Activated CD8-positive, alpha-beta memory T cell treated with anti-CD3 and anti-CD28 coated beads for 48 hours (primary cell): Measurements from ENCODE around the gene KPNA6.
"Not testable (repeated sequence)": the region's sequence is repeated elsewhere in the genome, so short reads cannot be mapped to it uniquely, and the experiment has no call there.

Experiments used
- DNase-seq, 3 experiments: peaks; one replicate each; pipeline ENCODE4 v3.0.0-alpha.2; 2020; ENCODE audit warnings: low read depth in 2 of 3, low spot score in 2 of 3

The KPNA6 gene

GRCh38 chr1:32107742-32108661 is at the start of gene KPNA6:
TSS of gene KPNA6 (plus strand) at chr1:32108056. CDS start at chr1:32108131, 75 bp downstream.
- DNase-seq, result peak; percentile 64 to 72 (median 67)

GRCh38 chr1:32060914-32061313 is 46.9 kb upstream of the KPNA6 start:
- no peak for DNase-seq

DNA sequence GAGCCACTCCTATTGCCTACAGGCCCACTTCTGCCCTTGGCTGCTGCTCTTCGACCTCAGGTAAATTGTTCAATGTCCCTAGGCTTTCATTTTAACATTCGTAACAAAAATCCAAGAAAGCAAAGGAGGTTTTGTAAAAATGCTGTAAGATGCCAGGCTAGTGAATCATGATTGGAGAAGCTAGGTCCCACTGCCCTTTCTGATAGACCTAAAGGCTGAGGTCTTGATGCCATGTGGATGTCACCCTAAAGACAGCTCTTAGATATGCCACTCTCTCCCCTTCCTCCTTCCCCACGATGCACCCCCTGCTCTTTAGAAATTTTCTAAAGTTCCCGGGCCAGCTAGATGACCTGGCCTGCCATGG is 45.0 kb upstream of the KPNA6 start:
- no peak for DNase-seq

DNA sequence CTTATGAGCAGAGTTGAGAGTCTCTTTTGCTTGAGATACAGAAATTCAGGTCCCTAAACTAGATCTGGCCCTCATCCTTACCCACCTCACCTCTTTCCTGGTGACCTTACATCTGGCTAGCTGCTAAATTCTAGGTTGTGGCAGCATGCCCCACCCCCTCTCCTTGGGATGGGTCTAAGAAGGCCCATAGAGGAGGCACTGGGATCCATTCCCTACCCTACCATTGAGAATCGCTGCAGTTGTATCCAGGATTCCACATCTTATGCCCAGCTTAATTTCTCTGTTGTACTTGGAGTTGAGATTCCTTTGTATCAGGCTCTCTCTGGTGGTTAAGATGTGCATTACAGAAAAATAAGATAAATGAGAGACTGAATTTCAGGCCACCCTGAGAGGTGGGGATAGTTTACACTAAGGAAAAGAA is 44.6 kb upstream of the KPNA6 start:
- no peak for DNase-seq

DNA sequence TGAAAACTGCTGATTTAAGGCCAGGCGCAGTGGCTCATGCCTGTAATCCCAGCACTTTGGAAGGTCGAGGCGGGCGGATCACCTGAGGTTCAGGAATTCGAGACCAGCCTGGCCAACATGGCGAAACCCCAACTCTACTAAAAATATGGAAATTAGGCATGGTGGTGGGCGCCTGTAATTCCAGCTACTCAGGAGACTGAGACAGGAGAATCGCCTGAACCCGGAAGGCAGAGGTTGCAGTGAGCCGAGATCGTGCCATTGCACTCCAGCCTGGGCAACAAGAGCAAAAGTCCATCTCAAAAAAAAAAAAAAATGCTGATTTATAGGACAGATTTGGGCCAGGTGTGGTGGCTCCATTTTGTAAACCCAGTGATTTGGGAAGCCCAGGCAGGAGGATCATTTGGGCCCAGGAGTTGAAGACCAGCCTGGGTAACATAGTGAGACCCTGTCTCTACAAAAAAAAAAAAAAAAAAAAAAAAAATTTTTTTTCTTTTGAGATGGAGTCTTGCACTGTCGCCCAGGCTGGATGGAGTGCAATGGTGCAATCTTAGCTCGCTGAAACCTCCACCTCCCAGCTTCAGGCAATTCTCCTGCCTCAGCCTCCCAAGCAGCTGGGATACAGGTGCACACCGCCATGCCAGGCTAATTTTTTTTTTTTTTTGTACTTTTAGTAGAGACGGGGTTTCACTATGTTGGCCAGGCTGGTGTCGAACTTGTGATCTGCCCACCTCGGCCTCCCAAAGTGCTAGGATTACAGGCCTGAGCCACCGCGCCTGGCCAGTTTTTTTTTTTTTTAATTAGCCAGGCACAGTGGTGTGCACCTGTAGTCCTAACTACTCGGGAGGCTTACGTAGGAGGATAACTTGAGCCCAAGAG is 42.0 kb upstream of the KPNA6 start:
- not testable (repeated sequence) for DNase-seq

- no peak for DNase-seq
Observed at GRCh38 chr1:32066489-32066873, 41.4 kb upstream of the KPNA6 start.

- DNase-seq, result no peak
Observed at GRCh38 chr1:32068957-32069588, 38.8 kb upstream of the KPNA6 start.

DNA sequence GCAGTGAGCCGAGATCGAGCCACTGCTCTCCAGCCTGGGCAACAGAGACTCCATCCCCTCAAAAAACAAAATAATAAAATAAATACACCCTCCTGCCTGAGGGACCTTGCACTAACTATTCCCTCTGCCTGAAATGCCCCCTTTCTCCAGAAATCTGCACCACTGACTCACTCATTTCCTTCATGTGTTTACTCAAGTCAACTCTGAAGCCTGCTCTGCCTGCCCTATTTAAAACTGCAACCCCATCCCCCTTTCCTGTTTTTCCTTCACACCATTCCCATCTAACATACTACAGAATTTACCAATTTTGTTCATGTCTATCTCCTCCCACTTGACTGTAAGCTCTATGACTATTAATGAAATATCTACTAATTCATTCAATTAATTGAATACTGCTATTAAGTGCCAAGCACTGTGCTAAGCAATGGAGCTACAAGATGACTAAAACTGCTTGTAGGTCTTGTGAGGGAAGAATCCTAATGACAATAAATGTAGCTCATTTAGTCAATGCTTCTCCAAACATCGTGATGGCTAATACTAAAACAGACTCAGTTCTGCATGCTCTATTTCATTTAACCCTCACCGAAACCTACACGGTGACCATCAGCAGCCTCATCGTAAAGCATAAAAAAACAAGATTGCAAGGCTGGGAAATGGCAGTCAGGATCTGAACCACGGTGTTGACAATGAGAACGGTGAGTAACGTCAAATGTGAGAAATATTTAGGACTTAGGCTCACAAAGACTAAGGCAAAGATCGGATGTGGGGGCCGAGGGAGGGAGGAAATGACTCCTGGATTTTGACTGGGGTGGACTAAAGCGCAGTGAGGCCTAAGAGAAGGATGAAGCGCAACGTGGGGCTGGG is 35.9 kb upstream of the KPNA6 start:
- no peak for DNase-seq

DNA sequence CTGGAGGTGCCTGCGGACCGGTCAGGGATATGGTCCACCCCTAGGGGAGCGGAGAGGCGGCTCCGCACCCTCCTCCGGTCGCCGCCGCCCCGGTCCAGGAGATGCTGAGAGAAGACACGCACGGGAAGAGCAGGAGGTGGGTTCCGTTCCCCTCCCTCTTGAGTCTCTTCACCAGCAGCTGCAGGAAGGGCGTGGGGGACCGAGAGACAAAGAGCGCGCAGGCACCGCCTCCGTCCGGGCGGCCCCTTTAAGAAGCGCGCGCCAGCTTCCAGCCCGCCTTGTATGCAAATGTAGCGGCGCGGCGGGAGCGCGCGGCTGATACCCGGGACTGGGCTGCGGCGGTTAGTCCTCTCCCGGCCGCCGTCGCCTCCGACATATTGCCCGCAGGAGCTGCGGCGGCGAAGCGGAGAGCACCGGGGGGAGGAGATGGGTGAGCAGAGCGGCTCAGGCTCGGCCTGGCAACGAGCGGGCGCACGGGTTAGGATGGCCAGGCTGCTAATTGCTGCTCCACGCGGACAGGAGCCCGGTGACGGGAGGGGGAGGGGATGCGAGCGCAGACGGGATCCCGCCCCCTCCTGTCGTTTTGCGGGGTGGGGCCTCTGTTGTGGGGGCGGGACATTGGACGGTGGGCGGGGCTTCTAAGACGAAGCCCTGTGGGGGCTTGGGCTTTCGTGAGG is 35.1 kb upstream of the KPNA6 start, which contains the start of gene TMEM39B:
Gene TMEM39B (plus strand): TSS at position 318 of the 677 bp plus-strand sequence. CDS start 109 bp downstream, at position 427.
- peak in 2 of 3 experiments; percentile 84 to 88 for DNase-seq

DNA sequence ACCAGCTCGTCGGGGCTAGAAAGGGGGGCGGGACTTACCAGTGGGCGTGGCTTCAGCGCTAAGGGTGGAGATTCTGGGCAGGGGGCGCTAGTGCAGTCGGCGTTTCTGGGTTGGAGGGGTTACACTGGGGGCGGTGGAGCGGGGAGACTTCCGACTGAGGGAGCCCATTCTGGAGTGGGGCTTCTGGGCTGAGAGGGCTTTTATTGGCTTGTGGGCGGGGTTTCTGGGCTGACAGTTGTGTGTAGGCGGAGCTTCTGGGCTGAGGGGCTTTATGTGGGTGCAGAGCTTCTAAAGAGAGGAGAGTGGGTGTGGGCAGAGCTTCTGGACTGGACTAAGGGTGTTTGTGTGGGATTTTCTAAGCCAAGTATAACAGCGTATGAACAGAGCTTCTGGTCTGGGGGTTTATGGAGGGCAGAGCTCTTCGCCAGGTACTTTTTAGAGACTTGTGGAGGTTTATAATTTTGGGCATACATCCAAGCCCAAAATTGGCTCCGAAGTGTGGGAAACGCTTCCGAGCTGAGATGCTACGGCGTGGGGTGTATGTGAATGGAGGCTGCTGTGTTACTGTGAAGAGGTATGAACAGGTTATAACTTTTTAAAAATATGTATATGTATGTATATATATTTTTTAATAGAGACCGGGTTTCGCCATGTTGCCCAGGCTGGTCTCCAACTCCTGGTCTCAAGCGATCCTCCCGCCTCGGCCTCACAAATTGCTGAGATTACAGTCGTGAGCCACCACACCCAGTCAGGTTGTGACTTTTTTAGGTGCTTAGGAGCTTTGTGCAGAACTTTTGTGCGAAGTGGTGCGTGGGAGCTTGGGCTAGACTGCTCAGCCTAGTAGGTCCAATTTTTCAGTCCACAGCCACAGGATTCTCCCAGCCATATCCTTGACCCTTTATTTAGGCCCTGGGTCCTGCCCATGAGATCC is 34.3 kb upstream of the KPNA6 start:
- peak in 1 of 3 experiments; percentile 77 for DNase-seq

DNA sequence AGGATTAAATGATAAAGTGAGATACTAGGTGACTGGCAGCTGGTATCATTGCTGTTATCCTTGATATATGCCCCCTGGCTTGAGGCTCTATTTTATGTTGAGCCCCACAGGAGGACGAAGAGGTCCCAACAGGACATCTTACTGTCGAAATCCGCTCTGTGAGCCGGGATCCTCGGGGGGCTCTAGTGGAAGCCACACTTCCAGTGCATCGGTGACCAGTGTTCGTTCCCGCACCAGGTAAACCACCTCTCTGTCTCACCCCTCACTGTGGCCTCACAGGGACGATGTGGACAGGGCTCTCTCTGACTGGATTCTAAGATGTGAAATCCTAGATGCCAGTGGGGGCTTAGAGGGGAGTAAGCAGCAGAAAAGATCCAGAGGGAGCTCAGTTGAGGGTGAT is 33.0 kb upstream of the KPNA6 start:
- no peak for DNase-seq

- no peak for DNase-seq
Observed at GRCh38 chr1:32077451-32077850, 30.4 kb upstream of the KPNA6 start.

- DNase-seq, result no peak
Observed at GRCh38 chr1:32082022-32082421, 25.8 kb upstream of the KPNA6 start.

GRCh38 chr1:32086381-32086780 is 21.5 kb upstream of the KPNA6 start:
- not testable (repeated sequence) for DNase-seq

DNA sequence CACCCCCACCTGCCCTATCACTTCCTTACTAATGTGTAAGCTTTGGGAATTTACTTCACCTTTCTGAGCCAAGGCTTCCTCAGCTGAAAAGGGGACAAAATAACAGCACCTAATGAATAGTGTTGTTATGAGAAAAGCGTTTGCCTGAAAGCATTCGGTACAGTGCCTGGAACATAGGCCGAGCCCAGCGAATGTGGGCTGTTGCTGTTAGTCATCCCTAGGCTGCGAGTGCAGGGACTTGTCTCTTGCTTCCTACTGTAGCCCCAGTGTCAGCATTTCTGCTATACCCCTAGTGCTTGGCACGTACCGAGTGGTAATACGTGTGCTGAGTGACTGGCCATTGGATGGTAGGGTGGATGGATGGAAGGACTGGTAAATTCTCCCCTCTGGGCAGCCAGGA is 16.7 kb upstream of the KPNA6 start:
- DNase-seq, result no peak

- no peak for DNase-seq
Observed at GRCh38 chr1:32091591-32091990, 16.3 kb upstream of the KPNA6 start.

DNA sequence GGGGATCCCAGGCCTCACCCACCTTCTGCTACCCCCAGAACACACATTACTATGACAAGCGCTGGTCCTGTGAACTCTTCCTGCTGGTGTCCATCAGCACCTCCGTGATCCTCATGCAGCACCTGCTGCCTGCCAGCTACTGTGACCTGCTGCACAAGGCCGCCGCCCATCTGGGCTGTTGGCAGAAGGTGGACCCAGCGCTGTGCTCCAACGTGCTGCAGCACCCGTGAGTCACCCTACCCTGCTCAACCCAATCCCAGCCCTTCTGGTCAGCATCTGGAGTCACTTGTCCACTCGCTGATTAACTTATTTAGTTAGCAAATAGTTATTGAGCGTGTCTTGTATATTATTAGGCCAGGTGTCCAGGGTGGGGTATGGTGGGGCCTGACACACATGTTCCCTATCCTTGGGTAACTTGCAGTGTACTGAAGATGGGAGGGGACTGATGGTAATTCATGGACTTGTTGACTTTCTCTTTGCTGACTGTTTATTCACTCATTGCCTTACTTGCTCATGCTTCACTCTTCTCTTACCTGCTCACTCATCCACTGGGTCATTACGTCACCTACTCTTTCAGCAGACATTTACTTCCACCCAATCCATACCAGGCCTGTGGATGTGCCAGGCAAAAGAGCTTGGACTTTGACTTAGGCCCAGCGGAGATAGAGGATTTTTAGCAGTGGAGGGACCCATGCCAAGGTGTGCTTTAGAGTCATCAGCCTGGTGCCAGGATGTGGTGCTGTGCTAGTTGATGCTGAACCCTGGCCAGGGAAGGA is 12.9 kb upstream of the KPNA6 start:
- DNase-seq, result no peak

- DNase-seq, result no peak
Observed at GRCh38 chr1:32099426-32099825, 8.4 kb upstream of the KPNA6 start.
